Upper lobe of left lung (tissue), 4 donors: ENCODE data around the gene CFAP97D1.

Experiments
- CTCF ChIP-seq, 6 experiments: fragments of 450-650 bp in 4 of 6; fragments of 200-600 bp in 2 of 6; sonication (generic) in 2 of 6; IDR thresholded peaks; one replicate each; pipeline ENCODE4 v1.5.1; 2016 to 2019; ENCODE audit warnings: antibody characterized with exemption in 6 of 6
- POLR2A ChIP-seq, 4 donors: fragments of 450-650 bp; IDR thresholded peaks; one replicate each; pipeline ENCODE4 v1.5.1; 2016 to 2017; ENCODE audit warnings: antibody characterized with exemption in 4 of 4, mild to moderate bottlenecking in 2 of 4
- POLR2AphosphoS5 ChIP-seq, 2 donors: sonication (generic); formaldehyde crosslinking; IDR thresholded peaks; one replicate each; pipeline ENCODE4 v1.5.1; 2017; ENCODE audit warnings: antibody characterized with exemption in 2 of 2

- TF ChIP-seq POLR2AphosphoS5 (IDR thresholded peaks at IDR 0.05) (no peak), CTCF (IDR thresholded peaks at IDR 0.05) (no peak), POLR2A (IDR thresholded peaks at IDR 0.05) (no peak)
These were observed 13.1 kb upstream of the CFAP97D1 start for GRCh38 chr17:43767053-43767712.
